Loucy (cell line): ENCODE measurements around the gene WNK4.
"Not testable (repeated sequence)": the region's sequence is repeated elsewhere in the genome, so short reads cannot be mapped to it uniquely, and the experiment has no call there.

Experiments used
- CTCF ChIP-seq: fragments of 200-600 bp; sonication (generic); conservative IDR thresholded peaks from 2 replicates; pipeline ENCODE4 v1.5.1; 2014; ENCODE audit warnings: mild to moderate bottlenecking, antibody characterized with exemption, low read length
- EZH2phosphoT487 ChIP-seq: fragments of 200-600 bp; IDR thresholded peaks from 2 replicates; pipeline ENCODE4 v1.6.1; 2018; ENCODE audit warnings: antibody characterized with exemption, mild to moderate bottlenecking, moderate library complexity, borderline replicate concordance

DNA sequence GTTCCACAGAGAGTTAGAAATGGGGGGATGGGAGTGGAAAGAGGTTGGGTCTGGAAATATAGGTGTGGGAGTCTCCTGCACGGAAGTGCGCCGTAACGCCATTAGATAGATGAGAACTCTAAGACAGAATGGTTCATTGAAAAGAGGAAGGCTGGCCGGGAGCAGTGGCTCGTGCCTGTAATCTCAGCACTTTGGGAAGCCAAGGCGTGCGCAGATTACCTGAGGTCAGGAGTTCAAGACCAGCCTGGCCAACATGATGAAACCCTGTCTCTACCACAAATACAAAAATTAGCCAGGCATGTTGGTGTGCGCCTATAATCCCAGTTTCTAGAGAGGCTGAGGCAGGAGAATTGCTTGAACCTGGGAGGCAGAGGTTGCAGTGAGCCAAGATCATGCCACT is 12.4 kb upstream of the WNK4 start:
- not testable (repeated sequence) for TF ChIP-seq CTCF, EZH2phosphoT487
